ENCODE results near the gene ENOPH1.

ENOPH1 gene

DNA sequence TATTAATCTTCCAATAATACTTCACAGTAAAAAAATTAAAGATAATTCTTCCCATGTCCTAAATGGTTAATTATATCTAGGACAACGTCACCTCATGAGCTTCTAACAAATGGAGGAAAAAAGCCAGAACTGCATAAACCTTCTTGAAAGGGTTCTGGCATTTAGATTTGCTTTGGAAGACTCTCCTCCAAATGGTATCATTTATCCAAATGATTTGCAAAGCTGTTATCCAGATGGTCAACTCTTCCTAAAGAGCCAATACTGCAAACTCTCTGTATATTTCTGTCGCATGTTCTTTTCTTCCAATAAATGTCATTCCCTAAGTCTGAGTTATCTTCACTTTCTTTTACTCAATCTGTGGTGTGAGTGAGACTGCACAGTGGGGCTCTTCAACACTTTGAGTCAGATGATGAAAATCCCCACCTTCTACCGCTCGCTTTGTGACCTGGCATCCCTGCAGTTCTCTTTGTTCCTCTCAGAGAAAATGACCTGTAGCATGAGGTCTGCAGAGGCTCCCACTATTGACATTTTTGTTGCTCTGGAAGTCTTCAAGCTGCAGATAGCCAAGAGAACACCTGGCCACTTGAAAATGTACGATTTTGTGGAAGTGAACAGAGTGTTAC, 78.5 kb downstream of the ENOPH1 start:
- no peak for DNase-seq (ENCODE audit: low spot score)

DNA sequence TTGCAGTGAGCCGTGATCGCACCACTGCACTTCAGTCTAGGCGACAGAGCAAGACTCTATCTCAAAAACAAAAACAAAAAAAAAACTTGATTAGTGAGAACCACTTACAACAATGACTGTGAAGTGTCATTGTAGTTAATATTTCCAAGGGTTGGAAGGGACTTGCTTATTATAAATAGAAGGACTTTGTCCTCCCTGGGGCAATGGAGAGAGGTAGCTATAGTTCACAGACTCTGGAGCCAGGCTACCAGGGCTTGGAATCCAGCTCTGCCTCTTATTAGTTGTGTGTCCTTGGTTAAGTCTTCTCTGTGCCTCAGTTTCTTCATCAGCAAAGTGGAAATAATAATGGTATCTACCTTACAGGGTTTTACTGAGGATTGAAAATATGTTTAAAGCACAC, 79.8 kb downstream of the ENOPH1 start:
- no peak for DNase-seq (ENCODE audit: low spot score)
